ENCODE measurements around the gene SHISAL1. TPM values are rescaled to one million over a fixed set of nuclear protein-coding genes. Genes with fewer than 3 reads are reported as not detected.

SHISAL1 gene
- total RNA-seq, 1 experiment from 2014 or later, result not detected

DNA sequence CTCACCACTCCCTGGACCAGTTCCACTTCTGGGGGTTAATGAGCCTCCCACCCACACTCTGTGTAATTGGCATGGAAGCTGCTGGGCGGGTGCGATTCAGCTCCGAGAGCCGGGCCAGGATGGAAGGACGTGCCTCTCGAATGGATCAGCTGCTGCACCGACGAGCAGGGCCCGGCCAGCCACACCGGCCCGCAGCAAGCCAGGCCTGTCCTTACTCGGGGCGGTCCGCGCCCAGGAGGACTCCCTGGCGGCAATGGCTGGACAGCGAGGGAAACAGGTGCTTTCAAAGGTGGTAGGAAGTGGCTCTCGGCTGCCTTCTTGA, 4.3 kb upstream of the SHISAL1 start:
- no peaks in the 10 kb centered on the region for H3K36me3 ChIP-seq (ENCODE audit: control insufficient read depth, insufficient read depth, low read length)
- no TSS peak for BruUV-seq (replicated peaks)
- H3K36me3 Mint-ChIP-seq (ENCODE audit: insufficient read depth, unreplicated experiment), result no peaks in the 10 kb centered on the region
- ChIA-PET CTCF (no interaction called here), POLR2A (no interaction called here)
- H3K27me3 ChIP-seq (replicated peaks; ENCODE audit: control insufficient read depth, insufficient read depth, low read length), result no peaks in the 10 kb centered on the region; the same call in 1 of the 2 replicates
- H3K27ac Mint-ChIP-seq (ENCODE audit: unreplicated experiment), result no peak overlapping the region
- no peaks in the 10 kb centered on the region for H3K9me3 ChIP-seq
- H3K4me1 Mint-ChIP-seq (ENCODE audit: low read depth, unreplicated experiment), result no peaks in the 10 kb centered on the region
- TF ChIP-seq, protein P1, sequence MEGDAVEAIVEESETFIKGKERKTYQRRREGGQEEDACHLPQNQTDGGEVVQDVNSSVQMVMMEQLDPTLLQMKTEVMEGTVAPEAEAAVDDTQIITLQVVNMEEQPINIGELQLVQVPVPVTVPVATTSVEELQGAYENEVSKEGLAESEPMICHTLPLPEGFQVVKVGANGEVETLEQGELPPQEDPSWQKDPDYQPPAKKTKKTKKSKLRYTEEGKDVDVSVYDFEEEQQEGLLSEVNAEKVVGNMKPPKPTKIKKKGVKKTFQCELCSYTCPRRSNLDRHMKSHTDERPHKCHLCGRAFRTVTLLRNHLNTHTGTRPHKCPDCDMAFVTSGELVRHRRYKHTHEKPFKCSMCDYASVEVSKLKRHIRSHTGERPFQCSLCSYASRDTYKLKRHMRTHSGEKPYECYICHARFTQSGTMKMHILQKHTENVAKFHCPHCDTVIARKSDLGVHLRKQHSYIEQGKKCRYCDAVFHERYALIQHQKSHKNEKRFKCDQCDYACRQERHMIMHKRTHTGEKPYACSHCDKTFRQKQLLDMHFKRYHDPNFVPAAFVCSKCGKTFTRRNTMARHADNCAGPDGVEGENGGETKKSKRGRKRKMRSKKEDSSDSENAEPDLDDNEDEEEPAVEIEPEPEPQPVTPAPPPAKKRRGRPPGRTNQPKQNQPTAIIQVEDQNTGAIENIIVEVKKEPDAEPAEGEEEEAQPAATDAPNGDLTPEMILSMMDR (IDR thresholded peaks at IDR 0.05; ENCODE audit: insufficient read depth in 1 of 2, low read depth in 1 of 2, low read length in 1 of 2, severe bottlenecking in 1 of 2, unreplicated experiment in 1 of 2), result no peak
- H3K27me3 Mint-ChIP-seq (ENCODE audit: insufficient read depth, unreplicated experiment), result no peaks in the 10 kb centered on the region
- H3K4me1 ChIP-seq, result no peaks in the 10 kb centered on the region
- intact Hi-C loops (cut with micrococcal nuclease; ENCODE audit: unreplicated experiment), result no loop called here
- no peak for DNase-seq
- H3K4me3 Mint-ChIP-seq (ENCODE audit: unreplicated experiment), result no peak overlapping the region
- H3K4me3 ChIP-seq (ENCODE audit: low read depth, low read length), result no peak overlapping the region
- no peaks in the 10 kb centered on the region for H3K9me3 Mint-ChIP-seq (ENCODE audit: unreplicated experiment)

DNA sequence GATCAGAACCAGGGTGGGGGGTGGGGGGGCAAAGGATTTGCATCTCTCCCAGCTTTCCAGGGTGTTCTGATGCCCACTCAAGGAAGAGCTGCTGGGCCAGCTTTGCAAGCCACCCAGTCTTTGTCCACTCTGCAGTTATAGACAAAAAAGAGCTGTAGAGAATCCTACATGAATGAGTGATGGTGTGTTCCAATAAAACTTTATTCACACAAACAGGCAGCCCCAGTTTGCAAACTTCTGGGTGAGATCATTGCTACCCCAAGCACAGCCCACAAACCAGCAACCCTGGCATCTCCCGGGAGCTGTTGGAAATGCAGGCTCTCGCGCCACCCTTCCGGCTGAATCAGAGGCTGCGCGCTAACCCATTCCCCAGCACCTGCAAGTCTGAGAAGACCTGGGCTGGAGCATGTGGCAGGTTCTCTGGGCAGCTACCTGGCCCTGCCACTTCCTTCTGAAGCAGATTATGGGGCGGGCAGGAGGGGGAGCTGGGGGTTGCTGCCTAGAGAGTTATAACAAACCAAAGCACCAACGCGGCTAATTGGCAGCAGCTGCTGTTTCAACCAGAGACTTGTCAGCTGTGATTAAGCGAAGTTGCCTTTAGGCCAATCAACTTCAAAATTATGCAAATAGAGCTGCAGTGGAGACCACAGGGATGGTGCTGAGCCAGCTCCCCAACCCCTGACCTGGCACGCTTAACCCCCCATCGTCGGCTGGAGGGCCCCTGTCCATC, 3.8 kb upstream of the SHISAL1 start:
- no peaks in the 10 kb centered on the region for H3K27me3 Mint-ChIP-seq (ENCODE audit: insufficient read depth, unreplicated experiment)
- DNase-seq, result no peak
- Histone ChIP-seq H3K9me3 (no peaks in the 10 kb centered on the region), H3K27me3 (replicated peaks; ENCODE audit: control insufficient read depth, insufficient read depth, low read length) (no peaks in the 10 kb centered on the region; the same call in 1 of the 2 replicates), H3K36me3 (ENCODE audit: control insufficient read depth, insufficient read depth, low read length) (no peaks in the 10 kb centered on the region), H3K4me3 (ENCODE audit: low read depth, low read length) (no peak overlapping the region), H3K4me1 (no peaks in the 10 kb centered on the region)
- TF ChIP-seq, protein P1 (IDR thresholded peaks at IDR 0.05; ENCODE audit: insufficient read depth in 1 of 2, low read depth in 1 of 2, low read length in 1 of 2, severe bottlenecking in 1 of 2, unreplicated experiment in 1 of 2), result no peak
- H3K4me3 Mint-ChIP-seq (ENCODE audit: unreplicated experiment), result no peak overlapping the region
- no peak overlapping the region for H3K27ac Mint-ChIP-seq (ENCODE audit: unreplicated experiment)
- BruUV-seq (replicated peaks), result no TSS peak
- ChIA-PET POLR2A (no interaction called here), CTCF (no interaction called here)
- H3K36me3 Mint-ChIP-seq (ENCODE audit: insufficient read depth, unreplicated experiment), result no peaks in the 10 kb centered on the region
- no peaks in the 10 kb centered on the region for H3K9me3 Mint-ChIP-seq (ENCODE audit: unreplicated experiment)
- intact Hi-C loops (cut with micrococcal nuclease; ENCODE audit: unreplicated experiment), result no loop called here
- H3K4me1 Mint-ChIP-seq (ENCODE audit: low read depth, unreplicated experiment), result no peaks in the 10 kb centered on the region

DNA sequence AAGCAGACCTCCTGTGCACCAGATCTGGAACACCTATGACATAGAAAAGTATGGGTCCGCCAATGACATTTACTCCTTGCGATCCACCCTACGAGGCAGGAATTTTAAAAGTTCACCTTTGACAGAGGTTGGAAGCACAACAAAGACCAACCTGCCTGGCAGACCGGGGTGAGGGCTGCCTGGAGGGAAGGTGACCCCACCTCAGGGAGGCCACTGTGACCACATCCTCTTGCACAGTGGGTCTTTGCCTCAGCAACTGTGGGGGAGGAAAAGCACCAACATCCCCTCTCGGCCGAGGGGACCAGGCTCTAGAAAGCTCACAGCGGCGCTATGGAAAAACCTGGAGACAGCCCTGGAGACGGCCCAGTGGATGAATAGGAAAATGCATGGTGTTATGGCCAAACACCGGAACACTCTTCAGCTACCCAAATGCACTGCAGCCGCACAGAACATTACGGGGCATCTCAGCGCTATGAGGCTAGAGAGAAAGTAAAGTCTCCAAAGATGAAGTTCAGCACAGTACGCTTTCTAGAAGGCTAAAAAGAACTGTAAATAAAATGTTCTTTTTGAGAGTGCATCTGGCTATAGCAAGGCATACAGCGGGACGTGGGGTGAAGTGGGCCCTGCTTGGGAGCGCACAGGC, 1.8 kb upstream of the SHISAL1 start:
- Mint-ChIP-seq H3K4me3 (ENCODE audit: unreplicated experiment) (no peak overlapping the region), H3K36me3 (ENCODE audit: insufficient read depth, unreplicated experiment) (no peaks in the 10 kb centered on the region), H3K9me3 (ENCODE audit: unreplicated experiment) (no peaks in the 10 kb centered on the region), H3K27ac (ENCODE audit: unreplicated experiment) (no peak overlapping the region), H3K4me1 (ENCODE audit: low read depth, unreplicated experiment) (no peaks in the 10 kb centered on the region), H3K27me3 (ENCODE audit: insufficient read depth, unreplicated experiment) (no peaks in the 10 kb centered on the region)
- H3K4me1 ChIP-seq, result no peaks in the 10 kb centered on the region
- TF ChIP-seq, protein P1 (IDR thresholded peaks at IDR 0.05; ENCODE audit: insufficient read depth in 1 of 2, low read depth in 1 of 2, low read length in 1 of 2, severe bottlenecking in 1 of 2, unreplicated experiment in 1 of 2), result no peak
- CTCF ChIA-PET, result no interaction called here
- no peaks in the 10 kb centered on the region for H3K36me3 ChIP-seq (ENCODE audit: control insufficient read depth, insufficient read depth, low read length)
- POLR2A ChIA-PET, result no interaction called here
- intact Hi-C loops (cut with micrococcal nuclease; ENCODE audit: unreplicated experiment), result no loop called here
- no peaks in the 10 kb centered on the region; the same call in 1 of the 2 replicates for H3K27me3 ChIP-seq (replicated peaks; ENCODE audit: control insufficient read depth, insufficient read depth, low read length)
- BruUV-seq (replicated peaks), result no TSS peak
- H3K9me3 ChIP-seq, result no peaks in the 10 kb centered on the region
- no peak overlapping the region for H3K4me3 ChIP-seq (ENCODE audit: low read depth, low read length)
- DNase-seq, result no peak

Measured in Caco-2 (cell line).